Effector memory CD4-positive, alpha-beta T cell (primary cell): ENCODE measurements around the gene CDK15.

Experiments used
- DNase-seq, 3 donors: peaks; one replicate each; pipeline ENCODE4 v3.0.0-alpha.2; 2020
- H3K27ac ChIP-seq: 2 replicates; pipeline ENCODE4 v1.7.0; 2013; ENCODE audit warnings: mild to moderate bottlenecking, low read length, moderate library complexity; ENCODE audit not compliant: insufficient read depth, poor library complexity, severe bottlenecking
- H3K27me3 ChIP-seq: replicated peaks from 2 replicates; pipeline ENCODE4 v1.7.0; 2013; ENCODE audit warnings: mild to moderate bottlenecking, low read length; ENCODE audit not compliant: insufficient read depth, control insufficient read depth, poor library complexity, severe bottlenecking
- H3K36me3 ChIP-seq: 2 replicates; pipeline ENCODE4 v1.7.0; 2013; ENCODE audit warnings: mild to moderate bottlenecking, low read length, moderate library complexity; ENCODE audit not compliant: control insufficient read depth, insufficient read depth
- H3K4me1 ChIP-seq: 2 replicates; pipeline ENCODE4 v1.7.0; 2013; ENCODE audit warnings: low read length, mild to moderate bottlenecking; ENCODE audit not compliant: control insufficient read depth, insufficient read depth, poor library complexity, severe bottlenecking
- H3K4me3 ChIP-seq: 2 replicates; pipeline ENCODE4 v1.7.0; 2013; ENCODE audit warnings: low read length, low read depth, mild to moderate bottlenecking; ENCODE audit not compliant: insufficient read depth, poor library complexity, severe bottlenecking
- H3K9me3 ChIP-seq: 2 replicates; pipeline ENCODE4 v1.7.0; 2013; ENCODE audit warnings: mild to moderate bottlenecking, low read length, moderate library complexity; ENCODE audit not compliant: control insufficient read depth

Gene CDK15

GRCh38 chr2:201913201-201913600 is 106.9 kb downstream of the CDK15 start:
- no peaks in the 10 kb centered on the region for H3K27me3 ChIP-seq
- no peaks in the 10 kb centered on the region for H3K36me3 ChIP-seq
- DNase-seq: no peak
- no peaks in the 10 kb centered on the region for H3K4me1 ChIP-seq
- H3K27ac ChIP-seq: no peak overlapping the region
- no peak overlapping the region for H3K4me3 ChIP-seq
- no peaks in the 10 kb centered on the region for H3K9me3 ChIP-seq

GRCh38 chr2:201915446-201915845 is 109.1 kb downstream of the CDK15 start:
- Histone ChIP-seq H3K9me3 (no peaks in the 10 kb centered on the region), H3K36me3 (no peaks in the 10 kb centered on the region), H3K27ac (no peak overlapping the region), H3K4me1 (no peaks in the 10 kb centered on the region), H3K27me3 (no peaks in the 10 kb centered on the region), H3K4me3 (no peak overlapping the region)
- DNase-seq: no peak

- Histone ChIP-seq H3K4me3 (no peak overlapping the region), H3K36me3 (no peaks in the 10 kb centered on the region), H3K4me1 (no peaks in the 10 kb centered on the region), H3K9me3 (no peaks in the 10 kb centered on the region), H3K27ac (no peak overlapping the region), H3K27me3 (no peaks in the 10 kb centered on the region)
- DNase-seq: no peak
These were observed 110.2 kb downstream of the CDK15 start for GRCh38 chr2:201916565-201916964.

- H3K9me3 ChIP-seq: no peaks in the 10 kb centered on the region
- H3K4me1 ChIP-seq: no peaks in the 10 kb centered on the region
These were observed 112.4 kb downstream of the CDK15 start for GRCh38 chr2:201918616-201919307.

GRCh38 chr2:201919308-201919634 is 112.9 kb downstream of the CDK15 start:
- H3K36me3 ChIP-seq: no peaks in the 10 kb centered on the region
- no peak overlapping the region for H3K27ac ChIP-seq
- no peak overlapping the region for H3K4me3 ChIP-seq
- no peaks in the 10 kb centered on the region for H3K4me1 ChIP-seq
- H3K27me3 ChIP-seq: no peaks in the 10 kb centered on the region
- DNase-seq: no peak
- no peaks in the 10 kb centered on the region for H3K9me3 ChIP-seq

More at GRCh38 chr2:201918616-201919307, 112.4 kb downstream of the CDK15 start:
- H3K27ac ChIP-seq: no peak overlapping the region
- no peaks in the 10 kb centered on the region for H3K36me3 ChIP-seq
- no peaks in the 10 kb centered on the region for H3K27me3 ChIP-seq
- no peak overlapping the region for H3K4me3 ChIP-seq
- DNase-seq: no peak

GRCh38 chr2:201923436-201924328 is 117.3 kb downstream of the CDK15 start:
- H3K27me3 ChIP-seq: no peaks in the 10 kb centered on the region
- H3K4me3 ChIP-seq: no peak overlapping the region
- no peak for DNase-seq
- H3K9me3 ChIP-seq: no peaks in the 10 kb centered on the region
- no peaks in the 10 kb centered on the region for H3K4me1 ChIP-seq
- no peak overlapping the region for H3K27ac ChIP-seq
- no peaks in the 10 kb centered on the region for H3K36me3 ChIP-seq

GRCh38 chr2:201924453-201924852 is 118.1 kb downstream of the CDK15 start:
- H3K9me3 ChIP-seq: no peaks in the 10 kb centered on the region
- no peak for DNase-seq

GRCh38 chr2:201925056-201925455 is 118.7 kb downstream of the CDK15 start:
- no peaks in the 10 kb centered on the region for H3K4me1 ChIP-seq
- H3K4me3 ChIP-seq: no peak overlapping the region
- H3K27ac ChIP-seq: no peak overlapping the region
- no peak for DNase-seq
- H3K36me3 ChIP-seq: no peaks in the 10 kb centered on the region
- H3K9me3 ChIP-seq: no peaks in the 10 kb centered on the region
- H3K27me3 ChIP-seq: no peaks in the 10 kb centered on the region

More at GRCh38 chr2:201924453-201924852, 118.1 kb downstream of the CDK15 start:
- H3K4me3 ChIP-seq: no peak overlapping the region
- no peak overlapping the region for H3K27ac ChIP-seq
- H3K36me3 ChIP-seq: no peaks in the 10 kb centered on the region
- no peaks in the 10 kb centered on the region for H3K27me3 ChIP-seq
- H3K4me1 ChIP-seq: no peaks in the 10 kb centered on the region

- H3K36me3 ChIP-seq: no peaks in the 10 kb centered on the region
- H3K27ac ChIP-seq: no peak overlapping the region
- H3K4me3 ChIP-seq: no peak overlapping the region
- H3K9me3 ChIP-seq: no peaks in the 10 kb centered on the region
- H3K27me3 ChIP-seq: no peaks in the 10 kb centered on the region
- H3K4me1 ChIP-seq: no peaks in the 10 kb centered on the region
- DNase-seq: no peak
These were observed 119.7 kb downstream of the CDK15 start for GRCh38 chr2:201926067-201926466.

- Histone ChIP-seq H3K9me3 (no peaks in the 10 kb centered on the region), H3K4me3 (no peak overlapping the region), H3K27me3 (no peaks in the 10 kb centered on the region), H3K36me3 (no peaks in the 10 kb centered on the region), H3K4me1 (no peaks in the 10 kb centered on the region), H3K27ac (no peak overlapping the region)
- no peak for DNase-seq
These were observed 122.0 kb downstream of the CDK15 start for GRCh38 chr2:201928363-201928762.
